ENCODE data around the gene DOCK4. TPM values are rescaled to one million over a fixed set of nuclear protein-coding genes. Genes with fewer than 3 reads are reported as not detected.

The DOCK4 gene
- total RNA-seq, 1 experiment from 2014 or later: 31.4 TPM

DNA sequence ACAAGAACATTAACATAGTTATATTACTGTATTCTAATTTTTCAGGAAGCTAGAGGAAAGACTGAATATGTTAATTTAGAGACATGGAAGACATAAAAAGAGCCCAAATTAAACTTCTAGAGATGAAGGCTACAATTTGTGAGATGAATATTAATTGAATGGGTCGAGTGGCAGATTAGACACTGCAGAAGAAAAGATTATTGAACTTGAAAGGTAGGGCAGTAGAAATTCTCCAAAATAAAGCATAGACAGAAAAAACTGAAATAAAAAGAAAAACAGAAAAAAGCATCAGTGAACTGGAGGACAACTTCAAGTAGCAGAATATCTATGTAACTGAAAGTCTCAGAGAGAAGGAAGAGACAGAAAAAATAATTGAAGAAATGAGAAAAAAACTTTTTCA lies 369.6 kb downstream of the DOCK4 start:
- no peak overlapping the region for H3K4me3 Mint-ChIP-seq (ENCODE audit: unreplicated experiment)
- DNase-seq (ENCODE audit: unreplicated experiment): no peak
- BruUV-seq (replicated peaks): no TSS peak
- ChIA-PET POLR2A (interaction anchor here (0.7 kb wide), 1 partner anchor 369 kb away, joined by 3 read pairs; no protein-coding TSS in a partner anchor), CTCF (interaction anchor here (3.9 kb wide), 1 partner anchor 19 kb away, joined by 24 read pairs; no protein-coding TSS in a partner anchor)
- H3K27ac Mint-ChIP-seq (ENCODE audit: low read depth, unreplicated experiment): no peak overlapping the region
- H3K4me1 Mint-ChIP-seq (ENCODE audit: insufficient read depth, unreplicated experiment): peaks cover 6% of the 10 kb centered on the region
- intact Hi-C loops (cut with micrococcal nuclease): no loop called here
- TF ChIP-seq, protein P1, sequence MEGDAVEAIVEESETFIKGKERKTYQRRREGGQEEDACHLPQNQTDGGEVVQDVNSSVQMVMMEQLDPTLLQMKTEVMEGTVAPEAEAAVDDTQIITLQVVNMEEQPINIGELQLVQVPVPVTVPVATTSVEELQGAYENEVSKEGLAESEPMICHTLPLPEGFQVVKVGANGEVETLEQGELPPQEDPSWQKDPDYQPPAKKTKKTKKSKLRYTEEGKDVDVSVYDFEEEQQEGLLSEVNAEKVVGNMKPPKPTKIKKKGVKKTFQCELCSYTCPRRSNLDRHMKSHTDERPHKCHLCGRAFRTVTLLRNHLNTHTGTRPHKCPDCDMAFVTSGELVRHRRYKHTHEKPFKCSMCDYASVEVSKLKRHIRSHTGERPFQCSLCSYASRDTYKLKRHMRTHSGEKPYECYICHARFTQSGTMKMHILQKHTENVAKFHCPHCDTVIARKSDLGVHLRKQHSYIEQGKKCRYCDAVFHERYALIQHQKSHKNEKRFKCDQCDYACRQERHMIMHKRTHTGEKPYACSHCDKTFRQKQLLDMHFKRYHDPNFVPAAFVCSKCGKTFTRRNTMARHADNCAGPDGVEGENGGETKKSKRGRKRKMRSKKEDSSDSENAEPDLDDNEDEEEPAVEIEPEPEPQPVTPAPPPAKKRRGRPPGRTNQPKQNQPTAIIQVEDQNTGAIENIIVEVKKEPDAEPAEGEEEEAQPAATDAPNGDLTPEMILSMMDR (IDR thresholded peaks at IDR 0.05; ENCODE audit: unreplicated experiment): no peak
- H3K27me3 Mint-ChIP-seq (ENCODE audit: insufficient read depth, unreplicated experiment): no peaks in the 10 kb centered on the region
- peaks cover 10% of the 10 kb centered on the region for H3K9me3 Mint-ChIP-seq (ENCODE audit: unreplicated experiment)
- H3K36me3 Mint-ChIP-seq (ENCODE audit: insufficient read depth, unreplicated experiment): peaks cover under 1% of the 10 kb centered on the region

DNA sequence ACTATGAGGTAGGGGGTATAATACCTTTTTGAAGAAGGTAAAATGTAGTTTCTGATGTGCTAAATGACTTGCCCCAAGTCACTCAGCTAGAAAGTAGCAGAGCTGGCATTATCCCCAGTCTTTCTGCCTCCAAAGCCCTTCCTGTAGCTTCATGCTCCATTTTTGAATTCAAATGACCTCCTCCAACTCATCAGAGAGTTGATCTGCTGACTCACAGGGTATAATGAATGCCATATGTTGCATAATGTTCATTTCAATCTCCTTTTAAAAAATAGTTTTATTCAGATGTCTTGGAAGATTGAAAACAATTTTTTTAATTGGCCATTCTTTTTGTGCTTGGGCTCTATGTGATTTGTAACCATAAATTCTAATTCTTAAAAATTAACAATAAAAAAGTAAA lies 371.1 kb downstream of the DOCK4 start:
- POLR2A ChIA-PET: interaction anchor here (0.6 to 1.2 kb wide), 3 partner anchors 24 to 615 kb away, joined by 3 read pairs; partner anchors contain the start of gene IFRD1

DNA sequence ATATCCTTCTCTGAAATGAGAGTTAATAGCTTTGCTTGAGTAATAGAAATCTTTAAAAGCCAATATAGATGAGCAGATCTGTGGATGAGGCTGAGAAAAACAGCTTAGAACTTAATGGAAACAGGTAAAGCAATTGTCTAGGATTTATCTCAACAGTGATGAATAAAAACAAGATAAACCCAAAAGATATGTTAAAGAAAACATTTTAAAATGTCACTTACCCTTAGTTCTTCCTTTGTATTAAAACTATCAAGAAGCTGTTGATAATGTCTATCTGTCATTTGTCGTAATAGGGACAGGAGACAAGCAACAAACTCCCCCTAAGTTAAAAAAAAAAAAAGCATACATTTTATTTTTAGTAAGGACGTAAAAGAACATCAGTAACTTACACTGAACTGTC lies 371.8 kb downstream of the DOCK4 start:
- ChIA-PET CTCF (interaction anchor here (0.6 to 3.9 kb wide), 9 partner anchors 19 to 1736 kb away, joined by 3 to 24 read pairs (median 6); no protein-coding TSS in a partner anchor), POLR2A (interaction anchor here (0.6 to 1.5 kb wide), 5 partner anchors 11 to 616 kb away, joined by 3 to 4 read pairs (median 3); partner anchors contain the start of gene IFRD1)
- H3K4me1 Mint-ChIP-seq (ENCODE audit: insufficient read depth, unreplicated experiment): peaks cover 17% of the 10 kb centered on the region
- peaks cover 11% of the 10 kb centered on the region for H3K36me3 Mint-ChIP-seq (ENCODE audit: insufficient read depth, unreplicated experiment)
- no TSS peak for BruUV-seq (replicated peaks)
- intact Hi-C loops (cut with micrococcal nuclease): no loop called here
- no peak overlapping the region for H3K4me3 Mint-ChIP-seq (ENCODE audit: unreplicated experiment)
- TF ChIP-seq, protein P1 (IDR thresholded peaks at IDR 0.05; ENCODE audit: unreplicated experiment): no peak
- no peaks in the 10 kb centered on the region for H3K27me3 Mint-ChIP-seq (ENCODE audit: insufficient read depth, unreplicated experiment)
- H3K9me3 Mint-ChIP-seq (ENCODE audit: unreplicated experiment): peaks cover 22% of the 10 kb centered on the region
- peak overlapping the region; percentile 14 for H3K27ac Mint-ChIP-seq (ENCODE audit: low read depth, unreplicated experiment)
- DNase-seq (ENCODE audit: unreplicated experiment): no peak

More for the DNA sequence above, 371.1 kb downstream of the DOCK4 start:
- BruUV-seq (replicated peaks): no TSS peak
- intact Hi-C loops (cut with micrococcal nuclease): no loop called here
- TF ChIP-seq, protein P1 (IDR thresholded peaks at IDR 0.05; ENCODE audit: unreplicated experiment): no peak
- CTCF ChIA-PET: interaction anchor here (0.7 to 3.9 kb wide), 8 partner anchors 18 to 617 kb away, joined by 3 to 24 read pairs (median 7); no protein-coding TSS in a partner anchor
- Mint-ChIP-seq H3K4me1 (ENCODE audit: insufficient read depth, unreplicated experiment) (peaks cover 17% of the 10 kb centered on the region), H3K4me3 (ENCODE audit: unreplicated experiment) (no peak overlapping the region), H3K27ac (ENCODE audit: low read depth, unreplicated experiment) (peak overlapping the region; percentile 14), H3K9me3 (ENCODE audit: unreplicated experiment) (peaks cover 22% of the 10 kb centered on the region), H3K27me3 (ENCODE audit: insufficient read depth, unreplicated experiment) (no peaks in the 10 kb centered on the region), H3K36me3 (ENCODE audit: insufficient read depth, unreplicated experiment) (peaks cover 11% of the 10 kb centered on the region)
- DNase-seq (ENCODE audit: unreplicated experiment): peak; percentile 66

GRCh38 chr7:111833466-111833865 lies 372.7 kb downstream of the DOCK4 start:
- TF ChIP-seq, protein P1 (IDR thresholded peaks at IDR 0.05; ENCODE audit: unreplicated experiment): no peak

More at GRCh38 chr7:111833466-111833865, 372.7 kb downstream of the DOCK4 start:
- peaks cover 11% of the 10 kb centered on the region for H3K36me3 Mint-ChIP-seq (ENCODE audit: insufficient read depth, unreplicated experiment)
- ChIA-PET POLR2A (interaction anchor here (0.6 to 1.5 kb wide), 4 partner anchors 12 to 618 kb away, joined by 3 to 4 read pairs (median 4); no protein-coding TSS in a partner anchor), CTCF (interaction anchor here (2.0 to 3.9 kb wide), 4 partner anchors 20 to 80 kb away, joined by 8 to 24 read pairs (median 8); no protein-coding TSS in a partner anchor)
- H3K9me3 Mint-ChIP-seq (ENCODE audit: unreplicated experiment): peaks cover 22% of the 10 kb centered on the region
- no peak overlapping the region for H3K4me3 Mint-ChIP-seq (ENCODE audit: unreplicated experiment)
- no peaks in the 10 kb centered on the region for H3K27me3 Mint-ChIP-seq (ENCODE audit: insufficient read depth, unreplicated experiment)
- no TSS peak for BruUV-seq (replicated peaks)
- peaks cover 17% of the 10 kb centered on the region for H3K4me1 Mint-ChIP-seq (ENCODE audit: insufficient read depth, unreplicated experiment)
- peak; percentile 4 for DNase-seq (ENCODE audit: unreplicated experiment)
- H3K27ac Mint-ChIP-seq (ENCODE audit: low read depth, unreplicated experiment): peak overlapping the region; percentile 1
- intact Hi-C loops (cut with micrococcal nuclease): no loop called here

All from MCF 10A (cell line).